Esophagus muscularis mucosa (tissue), 4 donors: ENCODE measurements around the gene PIH1D1. TPM values are rescaled to one million over a fixed set of nuclear protein-coding genes. Genes with fewer than 3 reads are reported as not detected.

Source experiments
- DNase-seq: peaks from one replicate; pipeline ENCODE4 v3.0.0-alpha.2; 2017; ENCODE audit errors: extremely low spot score
- H3K27ac ChIP-seq, 4 donors: fragments of 200-600 bp; sonication (generic); replicated peaks in 1 of 4; 1 replicate in 3 of 4; 2 replicates in 1 of 4; pipeline ENCODE4 v1.5.1; 2016 to 2019; ENCODE audit warnings: mild to moderate bottlenecking in 1 of 4
- H3K27me3 ChIP-seq, 4 donors: fragments of 200-600 bp; sonication (generic); one replicate each; pipeline versions ENCODE4 v1.5.1 to v1.6.0; 2016 to 2019
- H3K36me3 ChIP-seq, 4 donors: fragments of 200-600 bp; sonication (generic); one replicate each; pipeline ENCODE4 v1.5.1; 2016 to 2019
- H3K4me1 ChIP-seq, 4 donors: fragments of 200-600 bp; sonication (generic); one replicate each; pipeline ENCODE4 v1.5.1; 2016 to 2019
- H3K4me3 ChIP-seq, 4 donors: fragments of 200-600 bp; sonication (generic); 1 replicate in 2 of 4; 2 replicates in 2 of 4; pipeline ENCODE4 v1.5.1; 2016 to 2019; ENCODE audit warnings: mild to moderate bottlenecking in 4 of 4, moderate library complexity in 1 of 4
- H3K9me3 ChIP-seq, 4 donors: fragments of 200-600 bp; sonication (generic); 1 replicate in 3 of 4; 2 replicates in 1 of 4; pipeline ENCODE4 v1.5.1; 2016 to 2019
- CTCF ChIP-seq, 3 experiments: fragments of 200-600 bp in 2 of 3; fragments of 450-650 bp in 1 of 3; sonication (generic) in 2 of 3; IDR thresholded peaks; one replicate each; pipeline ENCODE4 v1.5.1; 2017 to 2019; ENCODE audit warnings: antibody characterized with exemption in 3 of 3, mild to moderate bottlenecking in 2 of 3, moderate library complexity in 1 of 3
- EP300 ChIP-seq: sonication (generic); formaldehyde crosslinking; IDR thresholded peaks from one replicate; pipeline ENCODE4 v1.6.1; 2017; ENCODE audit warnings: antibody characterized with exemption
- POLR2A ChIP-seq: fragments of 450-650 bp; IDR thresholded peaks from one replicate; pipeline ENCODE4 v1.6.1; 2017; ENCODE audit warnings: antibody characterized with exemption, moderate library complexity, mild to moderate bottlenecking, low read depth
- POLR2AphosphoS5 ChIP-seq, 2 donors: sonication (generic); formaldehyde crosslinking; IDR thresholded peaks; one replicate each; pipeline ENCODE4 v1.6.1; 2017; ENCODE audit warnings: antibody characterized with exemption in 2 of 2
- WGBS: methylation state at CpG from one replicate; pipeline ENCODE4 v1.1.5; 2018; 5-methylcytosine and 5-hydroxymethylcytosine counted together
- intact Hi-C: fragments of 100-400 bp; cut with DNase I; formaldehyde crosslinking; loops from one replicate; pipeline ENCODE4 v1.15.1; 2023
- total RNA-seq, 4 donors: library from RNA; depleted of rRNA; stranded (reverse); fragments of >200 nt; gene quantifications; one replicate each; pipeline versions ENCODE4 v1.1.0 to v1.2.1, GENCODE V29; 2016

PIH1D1 gene
- total RNA-seq, 4 donors from 2014 or later, result 73.6 to 84.0 (median 78.4) TPM

- Histone ChIP-seq H3K9me3 (no peaks in the 10 kb centered on the region), H3K4me1 (peaks cover 20 to 55% (median 38%) of the 10 kb centered on the region in 4 donors), H3K27me3 (no peaks in the 10 kb centered on the region), H3K27ac (peak overlapping the region in 3 of 4 donors; percentile 1 to 91 (median 84)), H3K4me3 (peak overlapping the region in 1 of 4 donors; percentile 100), H3K36me3 (peaks cover 36 to 53% (median 42%) of the 10 kb centered on the region in 4 donors)
- no peak for DNase-seq
- intact Hi-C loops, result no loop called here
- TF ChIP-seq CTCF (IDR thresholded peaks at IDR 0.05) (no peak), POLR2A (no peak), POLR2AphosphoS5 (IDR thresholded peaks at IDR 0.05) (no peak), EP300 (no peak)
- WGBS, result 87% methylated on average over 15 of the region's 27 CpGs
Observed at GRCh38 chr19:49490287-49491029, 38.8 kb upstream of the PIH1D1 start.

GRCh38 chr19:49489601-49490167 lies 38.1 kb upstream of the PIH1D1 start:
- Histone ChIP-seq H3K27ac (peak overlapping the region; percentile 84 to 92 (median 90)), H3K4me1 (peaks cover 17 to 49% (median 34%) of the 10 kb centered on the region in 4 donors), H3K27me3 (no peaks in the 10 kb centered on the region), H3K9me3 (no peaks in the 10 kb centered on the region), H3K4me3 (peak overlapping the region; percentile 69 to 100 (median 93)), H3K36me3 (peaks cover 36 to 54% (median 45%) of the 10 kb centered on the region in 4 donors)
- no peak for DNase-seq
- TF ChIP-seq POLR2A, result no peak
- no peak for TF ChIP-seq EP300
- TF ChIP-seq CTCF (IDR thresholded peaks at IDR 0.05), result no peak
- TF ChIP-seq POLR2AphosphoS5 (IDR thresholded peaks at IDR 0.05), result no peak
- WGBS, result 70% methylated on average over 6 of the region's 15 CpGs
- intact Hi-C loops, result no loop called here

- 21% methylated on average over 14 of the region's 15 CpGs for WGBS
- Histone ChIP-seq H3K27me3 (no peaks in the 10 kb centered on the region), H3K4me1 (peaks cover 17 to 49% (median 34%) of the 10 kb centered on the region in 4 donors), H3K27ac (peak overlapping the region; percentile 84 to 92 (median 90)), H3K36me3 (peaks cover 36 to 59% (median 45%) of the 10 kb centered on the region in 4 donors), H3K4me3 (peak overlapping the region; percentile 69 to 100 (median 93)), H3K9me3 (no peaks in the 10 kb centered on the region)
- no peak for DNase-seq
- no peak for TF ChIP-seq POLR2A
- TF ChIP-seq POLR2AphosphoS5 (IDR thresholded peaks at IDR 0.05), result no peak
- no peak for TF ChIP-seq CTCF (IDR thresholded peaks at IDR 0.05)
- intact Hi-C loops, result no loop called here
Observed at GRCh38 chr19:49488863-49489537, 37.4 kb upstream of the PIH1D1 start.

GRCh38 chr19:49488046-49488862 lies 36.6 kb upstream of the PIH1D1 start:
- WGBS, result 2% methylated on average over 26 of the region's 26 CpGs
- Histone ChIP-seq H3K4me3 (peak overlapping the region; percentile 69 to 100 (median 93)), H3K27me3 (no peaks in the 10 kb centered on the region), H3K36me3 (peaks cover 36 to 63% (median 43%) of the 10 kb centered on the region in 4 donors), H3K27ac (peak overlapping the region; percentile 84 to 92 (median 90)), H3K4me1 (peaks cover 17 to 49% (median 34%) of the 10 kb centered on the region in 4 donors), H3K9me3 (no peaks in the 10 kb centered on the region)
- DNase-seq, result no peak
- no peak for TF ChIP-seq CTCF (IDR thresholded peaks at IDR 0.05)
- TF ChIP-seq EP300, result no peak
- no peak for TF ChIP-seq POLR2AphosphoS5 (IDR thresholded peaks at IDR 0.05)
- TF ChIP-seq POLR2A, result no peak
- intact Hi-C loops, result no loop called here
